WTC11 (cell line): Measurements from ENCODE around the gene ADGRV1. TPM values are rescaled to one million over a fixed set of nuclear protein-coding genes. Genes with fewer than 3 reads are reported as not detected.

Experiments
- ATAC-seq: fragments of 200-7000 bp; cut with Tn5 transposase; 2 replicates; pipeline ENCODE4 v1.10.0; 2021; ENCODE audit warnings: mild to moderate bottlenecking, moderate library complexity
- CTCF ChIA-PET: fragments of 300-600 bp; sonication (Branson Sonifier 250); formaldehyde crosslinking; loops from one replicate; lab custom pipeline; 2021; ENCODE audit warnings: antibody characterized with exemption; lab: Charles Lee
- POLR2A ChIA-PET: fragments of 350-600 bp; sonication (Branson Sonifier 250); formaldehyde crosslinking; loops from one replicate; lab custom pipeline; 2021; ENCODE audit warnings: antibody characterized with exemption; lab: Charles Lee
- DNase-seq: peaks from one replicate; pipeline ENCODE4 v3.0.0; 2021; ENCODE audit warnings: low spot score
- H3K27ac Mint-ChIP-seq: 2 replicates; pipeline ENCODE4 v1.8.0; 2021; ENCODE audit warnings: mixed read lengths
- H3K27me3 Mint-ChIP-seq: 2 replicates; pipeline ENCODE4 v1.8.0; 2021; ENCODE audit warnings: low read depth, mild to moderate bottlenecking, moderate library complexity, mixed read lengths
- H3K36me3 Mint-ChIP-seq: 2 replicates; pipeline ENCODE4 v1.8.0; 2021; ENCODE audit warnings: mixed read lengths
- H3K4me1 Mint-ChIP-seq: 2 replicates; pipeline ENCODE4 v1.8.0; 2022; ENCODE audit warnings: mixed read lengths
- H3K4me3 Mint-ChIP-seq: 2 replicates; pipeline ENCODE4 v1.8.0; 2021; ENCODE audit warnings: mild to moderate bottlenecking, moderate library complexity, mixed read lengths
- H3K9me3 Mint-ChIP-seq: 2 replicates; pipeline ENCODE4 v1.8.0; 2021; ENCODE audit warnings: mixed read lengths
- ARID4B ChIP-seq: sonication (generic); formaldehyde crosslinking; IDR thresholded peaks from 2 replicates; pipeline ENCODE4 v1.8.0; 2023; ENCODE audit warnings: missing genetic modification reagents, mild to moderate bottlenecking, borderline replicate concordance
- CBFB ChIP-seq: sonication (generic); formaldehyde crosslinking; IDR thresholded peaks from 2 replicates; pipeline ENCODE4 v1.8.1; 2022; ENCODE audit warnings: mild to moderate bottlenecking, low read depth, missing genetic modification reagents
- ELF4 ChIP-seq: sonication (generic); formaldehyde crosslinking; IDR thresholded peaks from 2 replicates; pipeline ENCODE4 v1.8.1; 2022; ENCODE audit warnings: low read depth, mild to moderate bottlenecking, moderate library complexity, missing genetic modification reagents
- FOXJ3 ChIP-seq: sonication (generic); formaldehyde crosslinking; IDR thresholded peaks from 2 replicates; pipeline ENCODE4 v1.9.0; 2021; ENCODE audit warnings: missing genetic modification reagents, mild to moderate bottlenecking, borderline replicate concordance
- HMGXB4 ChIP-seq: sonication (generic); formaldehyde crosslinking; IDR thresholded peaks from 2 replicates; pipeline ENCODE4 v1.8.1; 2023; ENCODE audit warnings: mild to moderate bottlenecking, moderate library complexity, missing genetic modification reagents
- IRF1 ChIP-seq: sonication (generic); formaldehyde crosslinking; IDR thresholded peaks from 2 replicates; pipeline ENCODE4 v1.8.0; 2023; ENCODE audit warnings: missing genetic modification reagents
- JUN ChIP-seq: sonication (generic); formaldehyde crosslinking; IDR thresholded peaks from 2 replicates; pipeline ENCODE4 v1.8.0; 2023; ENCODE audit warnings: mild to moderate bottlenecking, missing genetic modification reagents
- NFYB ChIP-seq: sonication (generic); formaldehyde crosslinking; conservative IDR thresholded peaks from 2 replicates; pipeline ENCODE4 v1.8.0; 2022; ENCODE audit warnings: low read depth, missing genetic modification reagents
- OVOL2 ChIP-seq: fragments of 250-450 bp; sonication (Bioruptor Pico); IDR thresholded peaks from 2 replicates; pipeline ENCODE4 v1.9.0; 2021; ENCODE audit warnings: mild to moderate bottlenecking, borderline replicate concordance
- PREB ChIP-seq: sonication (generic); formaldehyde crosslinking; IDR thresholded peaks from 2 replicates; pipeline ENCODE4 v1.8.1; 2022; ENCODE audit warnings: mild to moderate bottlenecking, missing genetic modification reagents, moderate library complexity, borderline replicate concordance
- RELA ChIP-seq: sonication (generic); formaldehyde crosslinking; IDR thresholded peaks from 2 replicates; pipeline ENCODE4 v1.8.1; 2022; ENCODE audit warnings: missing genetic modification reagents, mild to moderate bottlenecking, borderline replicate concordance
- ZNF121 ChIP-seq: sonication (generic); formaldehyde crosslinking; IDR thresholded peaks from 2 replicates; pipeline ENCODE4 v1.8.0; 2023; ENCODE audit warnings: missing genetic modification reagents
- ZNF671 ChIP-seq: fragments of 250-450 bp; sonication (Bioruptor Pico); IDR thresholded peaks from 2 replicates; pipeline ENCODE4 v1.8.0; 2021; ENCODE audit warnings: mild to moderate bottlenecking
- total RNA-seq: library from RNA; stranded (reverse); gene quantifications from 3 replicates; pipeline ENCODE4 v1.2.3, GENCODE V29; 2021
- TF ChIP-seq, protein P1 (sequence below): sonication (generic); formaldehyde crosslinking; IDR thresholded peaks from 2 replicates; pipeline ENCODE4 v1.8.1; 2023; ENCODE audit warnings: mild to moderate bottlenecking, missing genetic modification reagents
- TF ChIP-seq, protein P2 (sequence below): sonication (generic); formaldehyde crosslinking; IDR thresholded peaks from 2 replicates; pipeline ENCODE4 v1.8.0; 2023; ENCODE audit warnings: mild to moderate bottlenecking, missing genetic modification reagents
- TF ChIP-seq, protein P3 (sequence below): sonication (generic); formaldehyde crosslinking; IDR thresholded peaks from 2 replicates; pipeline ENCODE4 v1.8.1; 2023; ENCODE audit warnings: mild to moderate bottlenecking, missing genetic modification reagents
- TF ChIP-seq, protein P4 (sequence below): sonication (generic); formaldehyde crosslinking; IDR thresholded peaks from 2 replicates; pipeline ENCODE4 v1.8.0; 2022; ENCODE audit warnings: mild to moderate bottlenecking, missing genetic modification reagents
- TF ChIP-seq, protein P5 (sequence below): fragments of 250-450 bp; sonication (Bioruptor Pico); conservative IDR thresholded peaks from 2 replicates; pipeline ENCODE4 v1.9.0; 2021; ENCODE audit warnings: mild to moderate bottlenecking

ADGRV1 gene
- total RNA-seq, 1 experiment from 2014 or later: 74.5 TPM

DNA sequence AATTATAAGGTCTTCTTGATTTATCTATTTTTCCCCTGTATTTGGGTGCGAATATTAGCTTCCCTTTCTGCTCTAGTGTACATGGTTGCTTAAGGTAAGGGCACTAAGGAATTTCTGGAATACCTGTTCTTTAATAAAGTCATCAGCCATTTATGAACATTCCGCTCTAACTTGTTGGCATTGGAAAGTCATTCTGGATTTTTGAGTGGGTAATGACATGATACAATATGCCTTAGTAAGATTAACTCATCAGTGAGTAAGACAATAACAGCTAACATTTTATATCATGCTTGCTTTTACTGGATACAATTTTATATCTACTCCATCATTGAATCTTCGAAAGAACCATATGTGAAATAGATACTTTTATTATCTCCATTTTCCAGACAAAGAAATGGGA, 628.4 kb downstream of the ADGRV1 start (continued):
- TF ChIP-seq PREB (CRISPR knock-in tag) (no peak), FOXJ3 (CRISPR knock-in tag) (no peak), ZNF671 (CRISPR knock-in tag) (no peak), OVOL2 (CRISPR knock-in tag) (no peak), CBFB (no peak)
- TF ChIP-seq, protein P1, sequence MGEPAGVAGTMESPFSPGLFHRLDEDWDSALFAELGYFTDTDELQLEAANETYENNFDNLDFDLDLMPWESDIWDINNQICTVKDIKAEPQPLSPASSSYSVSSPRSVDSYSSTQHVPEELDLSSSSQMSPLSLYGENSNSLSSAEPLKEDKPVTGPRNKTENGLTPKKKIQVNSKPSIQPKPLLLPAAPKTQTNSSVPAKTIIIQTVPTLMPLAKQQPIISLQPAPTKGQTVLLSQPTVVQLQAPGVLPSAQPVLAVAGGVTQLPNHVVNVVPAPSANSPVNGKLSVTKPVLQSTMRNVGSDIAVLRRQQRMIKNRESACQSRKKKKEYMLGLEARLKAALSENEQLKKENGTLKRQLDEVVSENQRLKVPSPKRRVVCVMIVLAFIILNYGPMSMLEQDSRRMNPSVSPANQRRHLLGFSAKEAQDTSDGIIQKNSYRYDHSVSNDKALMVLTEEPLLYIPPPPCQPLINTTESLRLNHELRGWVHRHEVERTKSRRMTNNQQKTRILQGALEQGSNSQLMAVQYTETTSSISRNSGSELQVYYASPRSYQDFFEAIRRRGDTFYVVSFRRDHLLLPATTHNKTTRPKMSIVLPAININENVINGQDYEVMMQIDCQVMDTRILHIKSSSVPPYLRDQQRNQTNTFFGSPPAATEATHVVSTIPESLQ: no peak

- POLR2A ChIA-PET: no interaction called here
- DNase-seq (no peak), ATAC-seq (no peak)
- H3K27me3 Mint-ChIP-seq: no peaks in the 10 kb centered on the region
- H3K9me3 Mint-ChIP-seq: no peaks in the 10 kb centered on the region
- no peak overlapping the region for H3K4me3 Mint-ChIP-seq
- H3K4me1 Mint-ChIP-seq: peaks cover 16% of the 10 kb centered on the region
- no peaks in the 10 kb centered on the region for H3K36me3 Mint-ChIP-seq
- CTCF ChIA-PET: no interaction called here
- no peak overlapping the region for H3K27ac Mint-ChIP-seq
- TF ChIP-seq, protein P2, sequence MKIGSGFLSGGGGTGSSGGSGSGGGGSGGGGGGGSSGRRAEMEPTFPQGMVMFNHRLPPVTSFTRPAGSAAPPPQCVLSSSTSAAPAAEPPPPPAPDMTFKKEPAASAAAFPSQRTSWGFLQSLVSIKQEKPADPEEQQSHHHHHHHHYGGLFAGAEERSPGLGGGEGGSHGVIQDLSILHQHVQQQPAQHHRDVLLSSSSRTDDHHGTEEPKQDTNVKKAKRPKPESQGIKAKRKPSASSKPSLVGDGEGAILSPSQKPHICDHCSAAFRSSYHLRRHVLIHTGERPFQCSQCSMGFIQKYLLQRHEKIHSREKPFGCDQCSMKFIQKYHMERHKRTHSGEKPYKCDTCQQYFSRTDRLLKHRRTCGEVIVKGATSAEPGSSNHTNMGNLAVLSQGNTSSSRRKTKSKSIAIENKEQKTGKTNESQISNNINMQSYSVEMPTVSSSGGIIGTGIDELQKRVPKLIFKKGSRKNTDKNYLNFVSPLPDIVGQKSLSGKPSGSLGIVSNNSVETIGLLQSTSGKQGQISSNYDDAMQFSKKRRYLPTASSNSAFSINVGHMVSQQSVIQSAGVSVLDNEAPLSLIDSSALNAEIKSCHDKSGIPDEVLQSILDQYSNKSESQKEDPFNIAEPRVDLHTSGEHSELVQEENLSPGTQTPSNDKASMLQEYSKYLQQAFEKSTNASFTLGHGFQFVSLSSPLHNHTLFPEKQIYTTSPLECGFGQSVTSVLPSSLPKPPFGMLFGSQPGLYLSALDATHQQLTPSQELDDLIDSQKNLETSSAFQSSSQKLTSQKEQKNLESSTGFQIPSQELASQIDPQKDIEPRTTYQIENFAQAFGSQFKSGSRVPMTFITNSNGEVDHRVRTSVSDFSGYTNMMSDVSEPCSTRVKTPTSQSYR (CRISPR knock-in tag): no peak
- TF ChIP-seq, protein P3, sequence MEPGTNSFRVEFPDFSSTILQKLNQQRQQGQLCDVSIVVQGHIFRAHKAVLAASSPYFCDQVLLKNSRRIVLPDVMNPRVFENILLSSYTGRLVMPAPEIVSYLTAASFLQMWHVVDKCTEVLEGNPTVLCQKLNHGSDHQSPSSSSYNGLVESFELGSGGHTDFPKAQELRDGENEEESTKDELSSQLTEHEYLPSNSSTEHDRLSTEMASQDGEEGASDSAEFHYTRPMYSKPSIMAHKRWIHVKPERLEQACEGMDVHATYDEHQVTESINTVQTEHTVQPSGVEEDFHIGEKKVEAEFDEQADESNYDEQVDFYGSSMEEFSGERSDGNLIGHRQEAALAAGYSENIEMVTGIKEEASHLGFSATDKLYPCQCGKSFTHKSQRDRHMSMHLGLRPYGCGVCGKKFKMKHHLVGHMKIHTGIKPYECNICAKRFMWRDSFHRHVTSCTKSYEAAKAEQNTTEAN: no peak
- TF ChIP-seq ARID4B (CRISPR knock-in tag) (no peak), NFYB (CRISPR knock-in tag) (no peak), ELF4 (CRISPR knock-in tag) (no peak), RELA (CRISPR knock-in tag) (no peak), ZNF121 (CRISPR knock-in tag) (no peak), JUN (CRISPR knock-in tag) (no peak), IRF1 (CRISPR knock-in tag) (no peak), HMGXB4 (CRISPR knock-in tag) (no peak)
- TF ChIP-seq, protein P4, sequence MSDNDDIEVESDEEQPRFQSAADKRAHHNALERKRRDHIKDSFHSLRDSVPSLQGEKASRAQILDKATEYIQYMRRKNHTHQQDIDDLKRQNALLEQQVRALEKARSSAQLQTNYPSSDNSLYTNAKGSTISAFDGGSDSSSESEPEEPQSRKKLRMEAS (CRISPR knock-in tag): no peak
- TF ChIP-seq, protein P5, sequence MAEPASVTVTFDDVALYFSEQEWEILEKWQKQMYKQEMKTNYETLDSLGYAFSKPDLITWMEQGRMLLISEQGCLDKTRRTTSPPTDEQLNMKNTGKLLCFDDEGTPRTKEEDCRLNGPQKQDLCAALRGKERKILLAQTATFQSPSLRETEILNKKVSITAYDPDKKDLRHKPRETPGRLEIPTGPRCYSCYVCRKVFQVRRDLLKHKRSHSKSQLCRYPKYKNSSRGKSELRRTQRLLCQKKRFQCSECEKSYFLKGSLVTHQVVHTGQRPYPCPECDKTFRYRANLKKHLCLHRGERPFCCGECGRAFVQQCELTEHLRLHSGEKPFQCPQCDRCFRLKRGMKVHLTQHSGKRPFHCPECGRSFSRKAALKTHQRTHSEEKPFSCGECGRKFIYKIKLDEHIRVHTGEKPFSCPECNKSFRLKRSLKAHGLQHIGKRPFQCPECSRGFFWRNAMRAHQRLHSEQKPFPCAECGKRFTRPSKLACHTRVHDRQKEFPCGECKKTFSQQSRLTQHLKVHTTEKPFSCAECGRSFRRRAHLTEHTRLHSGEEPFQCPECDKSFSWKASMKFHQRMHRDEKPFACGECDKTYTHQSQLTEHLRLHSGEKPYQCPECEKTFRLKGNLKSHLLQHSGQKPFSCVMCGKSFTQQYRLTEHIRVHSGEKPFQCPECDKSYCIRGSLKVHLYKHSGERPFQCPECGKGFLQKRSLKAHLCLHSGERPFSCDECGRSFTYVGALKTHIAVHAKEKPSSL: no peak
Observed at GRCh38 chr5:91188755-91189154, 630.2 kb downstream of the ADGRV1 start.
